Uterus (tissue), 4 donors: Measurements from ENCODE around the gene ZNF827. TPM values are rescaled to one million over a fixed set of nuclear protein-coding genes. Genes with fewer than 3 reads are reported as not detected.
A peak's percentile ranks its signal among the peaks of the same experiment; 100 is the strongest.

ENCODE experiments used
- DNase-seq, 2 donors: peaks; one replicate each; pipeline ENCODE4 v3.0.0-alpha.2; 2019 to 2020
- H3K27ac ChIP-seq, 2 donors: fragments of 200-600 bp; sonication (generic); 1 replicate in 1 of 2; 2 replicates in 1 of 2; pipeline ENCODE4 v1.5.1; 2016 to 2018
- H3K27me3 ChIP-seq, 2 donors: fragments of 200-600 bp; sonication (generic); one replicate each; pipeline ENCODE4 v1.5.1; 2018 to 2019; ENCODE audit warnings: control low read depth in 1 of 2
- H3K36me3 ChIP-seq, 2 donors: fragments of 200-600 bp; sonication (generic); one replicate each; pipeline ENCODE4 v1.5.1; 2019; ENCODE audit warnings: control low read depth in 1 of 2
- H3K4me1 ChIP-seq, 2 donors: fragments of 200-600 bp; sonication (generic); one replicate each; pipeline ENCODE4 v1.5.1; 2018 to 2019; ENCODE audit warnings: control low read depth in 1 of 2
- H3K4me3 ChIP-seq, 2 donors: fragments of 200-600 bp; sonication (generic); 1 replicate in 1 of 2; 2 replicates in 1 of 2; pipeline ENCODE4 v1.5.1; 2018 to 2019; ENCODE audit warnings: mild to moderate bottlenecking in 1 of 2
- H3K9me3 ChIP-seq, 2 donors: fragments of 200-600 bp; sonication (generic); one replicate each; pipeline ENCODE4 v1.5.1; 2019; ENCODE audit warnings: control low read depth in 1 of 2
- POLR2A ChIP-seq, 2 donors: fragments of 450-650 bp; IDR thresholded peaks; one replicate each; pipeline ENCODE4 v1.6.1; 2016; ENCODE audit warnings: antibody characterized with exemption in 2 of 2, mild to moderate bottlenecking in 1 of 2, moderate library complexity in 1 of 2
- intact Hi-C: fragments of 100-400 bp; cut with DNase I; formaldehyde crosslinking; loops from one replicate; pipeline ENCODE4 v1.15.1; 2023; ENCODE audit warnings: low total_unique reads
- total RNA-seq, 4 donors: library from RNA; depleted of rRNA in 3 of 4; stranded (reverse); fragments of >200 nt in 3 of 4; gene quantifications; one replicate each; pipeline versions ENCODE4 v1.1.0 to v1.2.4, GENCODE V29; 2014 to 2023
- TF ChIP-seq, protein P1 (sequence below), 4 experiments: fragments of 200-600 bp in 2 of 4; fragments of 450-650 bp in 2 of 4; sonication (generic) in 2 of 4; IDR thresholded peaks; one replicate each; pipeline ENCODE4 v1.5.1; 2016 to 2019; ENCODE audit warnings: antibody characterized with exemption in 4 of 4, mild to moderate bottlenecking in 2 of 4, moderate library complexity in 1 of 4
- donor health status: DM: yes; HTN: yes; CAD: no.

The ZNF827 gene
- total RNA-seq, 4 donors from 2014 or later = 2.9 to 33.1 (median 14.2) TPM

- DNase-seq = no peak
- intact Hi-C loops = no loop called here
- Histone ChIP-seq H3K4me1 (peaks cover 0 to 4% of the 10 kb centered on the region in 2 donors), H3K9me3 (no peaks in the 10 kb centered on the region), H3K4me3 (no peak overlapping the region), H3K27me3 (no peaks in the 10 kb centered on the region), H3K36me3 (no peaks in the 10 kb centered on the region), H3K27ac (peak overlapping the region; percentile 42 to 53)
- TF ChIP-seq POLR2A (IDR thresholded peaks at IDR 0.05) = no peak
- TF ChIP-seq, protein P1, sequence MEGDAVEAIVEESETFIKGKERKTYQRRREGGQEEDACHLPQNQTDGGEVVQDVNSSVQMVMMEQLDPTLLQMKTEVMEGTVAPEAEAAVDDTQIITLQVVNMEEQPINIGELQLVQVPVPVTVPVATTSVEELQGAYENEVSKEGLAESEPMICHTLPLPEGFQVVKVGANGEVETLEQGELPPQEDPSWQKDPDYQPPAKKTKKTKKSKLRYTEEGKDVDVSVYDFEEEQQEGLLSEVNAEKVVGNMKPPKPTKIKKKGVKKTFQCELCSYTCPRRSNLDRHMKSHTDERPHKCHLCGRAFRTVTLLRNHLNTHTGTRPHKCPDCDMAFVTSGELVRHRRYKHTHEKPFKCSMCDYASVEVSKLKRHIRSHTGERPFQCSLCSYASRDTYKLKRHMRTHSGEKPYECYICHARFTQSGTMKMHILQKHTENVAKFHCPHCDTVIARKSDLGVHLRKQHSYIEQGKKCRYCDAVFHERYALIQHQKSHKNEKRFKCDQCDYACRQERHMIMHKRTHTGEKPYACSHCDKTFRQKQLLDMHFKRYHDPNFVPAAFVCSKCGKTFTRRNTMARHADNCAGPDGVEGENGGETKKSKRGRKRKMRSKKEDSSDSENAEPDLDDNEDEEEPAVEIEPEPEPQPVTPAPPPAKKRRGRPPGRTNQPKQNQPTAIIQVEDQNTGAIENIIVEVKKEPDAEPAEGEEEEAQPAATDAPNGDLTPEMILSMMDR (IDR thresholded peaks at IDR 0.05) = no peak
Observed at GRCh38 chr4:145852256-145852839, 86.3 kb downstream of the ZNF827 start.

- no peak for DNase-seq
- Histone ChIP-seq H3K27ac (peak overlapping the region; percentile 27 to 53), H3K9me3 (no peaks in the 10 kb centered on the region), H3K4me1 (peaks cover 0 to 4% of the 10 kb centered on the region in 2 donors), H3K27me3 (no peaks in the 10 kb centered on the region), H3K36me3 (no peaks in the 10 kb centered on the region), H3K4me3 (no peak overlapping the region)
- intact Hi-C loops = no loop called here
- no peak for TF ChIP-seq POLR2A (IDR thresholded peaks at IDR 0.05)
- TF ChIP-seq, protein P1 (IDR thresholded peaks at IDR 0.05) = no peak
Observed at GRCh38 chr4:145851511-145852201, 87.0 kb downstream of the ZNF827 start.

GRCh38 chr4:145847764-145848163, 90.9 kb downstream of the ZNF827 start:
- Histone ChIP-seq H3K27me3 (no peaks in the 10 kb centered on the region), H3K9me3 (no peaks in the 10 kb centered on the region), H3K4me3 (no peak overlapping the region), H3K36me3 (no peaks in the 10 kb centered on the region), H3K27ac (no peak overlapping the region), H3K4me1 (peaks cover 0 to 3% of the 10 kb centered on the region in 2 donors)
- DNase-seq = no peak
- intact Hi-C loops = no loop called here
- no peak for TF ChIP-seq POLR2A (IDR thresholded peaks at IDR 0.05)
- TF ChIP-seq, protein P1 (IDR thresholded peaks at IDR 0.05) = no peak

GRCh38 chr4:145845118-145845517, 93.5 kb downstream of the ZNF827 start:
- no peak for DNase-seq
- intact Hi-C loops = no loop called here
- H3K27ac ChIP-seq = no peak overlapping the region
- H3K9me3 ChIP-seq = no peaks in the 10 kb centered on the region
- H3K27me3 ChIP-seq = no peaks in the 10 kb centered on the region
- TF ChIP-seq POLR2A (IDR thresholded peaks at IDR 0.05) = no peak
- TF ChIP-seq, protein P1 (IDR thresholded peaks at IDR 0.05) = no peak
- no peaks in the 10 kb centered on the region for H3K36me3 ChIP-seq
- no peak overlapping the region for H3K4me3 ChIP-seq
- no peaks in the 10 kb centered on the region for H3K4me1 ChIP-seq

DNA sequence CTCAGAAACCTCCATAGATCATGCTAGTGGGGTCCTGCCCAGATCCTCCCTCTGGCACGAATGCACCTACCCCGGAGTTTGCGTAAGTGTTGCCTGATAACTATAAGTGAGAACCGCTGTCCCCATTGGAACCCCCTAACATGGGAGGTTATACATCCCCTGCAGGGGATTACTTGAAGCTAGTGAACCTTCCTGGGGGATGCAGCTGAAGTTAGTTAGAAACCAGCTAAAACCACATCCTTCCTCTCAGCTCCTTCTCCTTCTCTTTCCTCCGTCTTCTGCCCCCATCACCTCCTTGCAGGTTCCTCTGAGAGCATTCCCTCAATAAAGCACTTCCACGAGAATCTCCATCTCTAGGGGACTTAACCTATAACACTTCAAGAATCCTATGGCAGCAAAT, 95.0 kb downstream of the ZNF827 start:
- H3K9me3 ChIP-seq = no peaks in the 10 kb centered on the region
- no peak for DNase-seq
- H3K4me3 ChIP-seq = no peak overlapping the region
- H3K27me3 ChIP-seq = no peaks in the 10 kb centered on the region
- no peak overlapping the region for H3K27ac ChIP-seq
- H3K4me1 ChIP-seq = no peaks in the 10 kb centered on the region
- no peaks in the 10 kb centered on the region for H3K36me3 ChIP-seq
- intact Hi-C loops = no loop called here
- TF ChIP-seq, protein P1 (IDR thresholded peaks at IDR 0.05) = no peak
- TF ChIP-seq POLR2A (IDR thresholded peaks at IDR 0.05) = no peak
